HG02588 (cell line): Measurements from ENCODE around the gene IL25.
"Not testable (repeated sequence)": the region's sequence is repeated elsewhere in the genome, so short reads cannot be mapped to it uniquely, and the experiment has no call there.

Experiments used
- ATAC-seq: cut with Tn5 transposase; IDR thresholded peaks from one replicate; pipeline ENCODE4 v1.9.1; 2021; ENCODE audit warnings: mild to moderate bottlenecking, moderate library complexity; ENCODE audit not compliant: unreplicated experiment

The IL25 gene

GRCh38 chr14:23372509-23372908 lies at the start of gene IL25:
TSS of gene IL25 (plus strand) at chr14:23372809.
- no peak for ATAC-seq

- ATAC-seq: no peak
Observed at GRCh38 chr14:23323838-23324454, 48.7 kb upstream of the IL25 start.

GRCh38 chr14:23324455-23324846 lies 48.2 kb upstream of the IL25 start:
- ATAC-seq: no peak

GRCh38 chr14:23324993-23325392 lies 47.6 kb upstream of the IL25 start:
- ATAC-seq: no peak

- ATAC-seq: not testable (repeated sequence)
Observed at GRCh38 chr14:23325746-23326145, 46.9 kb upstream of the IL25 start.

- ATAC-seq: no peak
Observed at GRCh38 chr14:23326491-23327332, 45.9 kb upstream of the IL25 start.

GRCh38 chr14:23327947-23328744 lies 44.5 kb upstream of the IL25 start:
- no peak for ATAC-seq

GRCh38 chr14:23335623-23336022 lies 37.0 kb upstream of the IL25 start:
- no peak for ATAC-seq

- no peak for ATAC-seq
Observed at GRCh38 chr14:23339506-23340268, 32.9 kb upstream of the IL25 start.

- no peak for ATAC-seq
Observed at GRCh38 chr14:23344481-23344880, 28.1 kb upstream of the IL25 start.

GRCh38 chr14:23345987-23346692 lies 26.5 kb upstream of the IL25 start:
- no peak for ATAC-seq

GRCh38 chr14:23346693-23347405 lies 25.8 kb upstream of the IL25 start:
- no peak for ATAC-seq

- ATAC-seq: no peak
Observed at GRCh38 chr14:23347406-23348296, 25.0 kb upstream of the IL25 start.

- no peak for ATAC-seq
Observed at GRCh38 chr14:23348297-23348655, 24.3 kb upstream of the IL25 start.

GRCh38 chr14:23349156-23349845 lies 23.3 kb upstream of the IL25 start:
- no peak for ATAC-seq

- no peak for ATAC-seq
Observed at GRCh38 chr14:23351681-23352505, 20.7 kb upstream of the IL25 start.
